MM.1S (cell line): ENCODE results near the gene POLR1A.

ENCODE experiments used
- DNase-seq: peaks from one replicate; pipeline ENCODE4 v3.0.0-alpha.2; 2015
- H2AFZ ChIP-seq: fragments of 300-600 bp; sonication (generic); 2 replicates; pipeline ENCODE4 v1.6.0; 2016; ENCODE audit warnings: antibody characterized with exemption, low read length
- H3F3A ChIP-seq: fragments of 300-600 bp; sonication (generic); 2 replicates; pipeline ENCODE4 v1.6.1; 2016; ENCODE audit warnings: mild to moderate bottlenecking, antibody characterized with exemption, low read length, moderate library complexity, mixed read lengths; ENCODE audit not compliant: insufficient read depth
- H3K27ac ChIP-seq: fragments of 300-600 bp; sonication (generic); 2 replicates; pipeline ENCODE4 v1.5.1; 2016; ENCODE audit warnings: mild to moderate bottlenecking, low read length
- H3K27me3 ChIP-seq: fragments of 300-600 bp; sonication (generic); replicated peaks from 2 replicates; pipeline ENCODE4 v1.6.0; 2016; ENCODE audit warnings: low read length; ENCODE audit not compliant: insufficient read depth
- H3K36me3 ChIP-seq: fragments of 300-600 bp; sonication (generic); replicated peaks from 2 replicates; pipeline ENCODE4 v1.6.1; 2016; ENCODE audit warnings: mild to moderate bottlenecking, low read length, mixed read lengths; ENCODE audit not compliant: insufficient read depth
- H3K4me1 ChIP-seq: fragments of 300-600 bp; sonication (generic); 2 replicates; pipeline ENCODE4 v1.6.1; 2016; ENCODE audit warnings: low read length, mixed read lengths
- H3K4me2 ChIP-seq: fragments of 300-600 bp; sonication (generic); 2 replicates; pipeline ENCODE4 v1.6.0; 2016; ENCODE audit warnings: low read depth, low read length
- H3K4me3 ChIP-seq: fragments of 300-600 bp; sonication (generic); 2 replicates; pipeline ENCODE4 v1.5.1; 2016; ENCODE audit warnings: low read length, mixed read lengths
- H3K79me2 ChIP-seq: fragments of 300-600 bp; sonication (generic); 2 replicates; pipeline ENCODE4 v1.6.1; 2016; ENCODE audit warnings: mixed run types, low read length, mixed read lengths
- H3K9ac ChIP-seq: fragments of 300-600 bp; sonication (generic); 2 replicates; pipeline ENCODE4 v1.6.1; 2016; ENCODE audit warnings: low read length, mixed read lengths
- H3K9me2 ChIP-seq: fragments of 300-600 bp; sonication (generic); replicated peaks from 2 replicates; pipeline ENCODE4 v1.6.1; 2016; ENCODE audit warnings: mild to moderate bottlenecking, low read length, mixed read lengths; ENCODE audit not compliant: insufficient read depth
- H3K9me3 ChIP-seq: fragments of 300-600 bp; sonication (generic); replicated peaks from 2 replicates; pipeline ENCODE4 v1.6.1; 2016; ENCODE audit warnings: mild to moderate bottlenecking, low read length, mixed read lengths; ENCODE audit not compliant: insufficient read depth
- H4K20me1 ChIP-seq: fragments of 300-600 bp; sonication (generic); 2 replicates; pipeline ENCODE4 v1.6.1; 2016; ENCODE audit warnings: mild to moderate bottlenecking, low read length, moderate library complexity, mixed read lengths; ENCODE audit not compliant: insufficient read depth
- CTCF ChIP-seq: fragments of 300-600 bp; sonication (generic); IDR thresholded peaks from 2 replicates; pipeline ENCODE4 v1.5.1; 2016; ENCODE audit warnings: antibody characterized with exemption, low read length, mixed read lengths
- EZH2 ChIP-seq: fragments of 300-600 bp; sonication (generic); optimal IDR thresholded peaks from 2 replicates; pipeline ENCODE3; 2017; ENCODE audit warnings: low read depth, mild to moderate bottlenecking, antibody characterized with exemption, low read length, mixed read lengths
- EZH2phosphoT487 ChIP-seq: fragments of 300-600 bp; sonication (generic); IDR thresholded peaks from 2 replicates; pipeline ENCODE4 v1.6.1; 2018; ENCODE audit warnings: antibody characterized with exemption, low read length

Gene POLR1A

GRCh38 chr2:86027922-86028765, 77.5 kb downstream of the POLR1A start:
- Histone ChIP-seq H3F3A (no peaks in the 10 kb centered on the region), H3K9ac (no peak overlapping the region), H3K27ac (no peak overlapping the region), H3K79me2 (no peaks in the 10 kb centered on the region), H3K4me1 (no peaks in the 10 kb centered on the region), H3K36me3 (peaks cover 6% of the 10 kb centered on the region; the same call in 1 of the 2 replicates), H3K9me2 (no peaks in the 10 kb centered on the region), H3K27me3 (no peaks in the 10 kb centered on the region), H3K9me3 (no peaks in the 10 kb centered on the region), H3K4me3 (no peak overlapping the region), H4K20me1 (no peaks in the 10 kb centered on the region), H2AFZ (no peak overlapping the region), H3K4me2 (no peak overlapping the region)
- no peak for TF ChIP-seq EZH2phosphoT487
- no peak for DNase-seq

- Histone ChIP-seq H3K36me3 (peaks cover 5% of the 10 kb centered on the region; the same call in 1 of the 2 replicates), H3K9ac (no peak overlapping the region), H4K20me1 (no peaks in the 10 kb centered on the region), H3K4me3 (no peak overlapping the region), H3K9me3 (no peaks in the 10 kb centered on the region), H3K4me2 (no peak overlapping the region), H3K27me3 (no peaks in the 10 kb centered on the region), H3K4me1 (no peaks in the 10 kb centered on the region), H3F3A (no peaks in the 10 kb centered on the region), H3K79me2 (no peaks in the 10 kb centered on the region), H2AFZ (no peak overlapping the region), H3K27ac (no peak overlapping the region), H3K9me2 (no peaks in the 10 kb centered on the region)
- no peak for DNase-seq
- TF ChIP-seq EZH2 (no peak), EZH2phosphoT487 (no peak), CTCF (no peak)
Measured at GRCh38 chr2:86027196-86027921, 78.3 kb downstream of the POLR1A start.

GRCh38 chr2:86026744-86027065, 79.0 kb downstream of the POLR1A start:
- no peak overlapping the region for H2AFZ ChIP-seq
- no peaks in the 10 kb centered on the region for H3K4me1 ChIP-seq
- no peaks in the 10 kb centered on the region for H4K20me1 ChIP-seq
- no peak overlapping the region for H3K4me2 ChIP-seq
- no peak for DNase-seq
- no peaks in the 10 kb centered on the region for H3K27me3 ChIP-seq
- no peaks in the 10 kb centered on the region for H3K9me2 ChIP-seq
- peaks cover 2% of the 10 kb centered on the region; the same call in 1 of the 2 replicates for H3K36me3 ChIP-seq
- no peaks in the 10 kb centered on the region for H3K9me3 ChIP-seq
- TF ChIP-seq CTCF = no peak
- H3K79me2 ChIP-seq = no peaks in the 10 kb centered on the region
- H3K9ac ChIP-seq = no peak overlapping the region
- H3K27ac ChIP-seq = no peak overlapping the region
- H3F3A ChIP-seq = no peaks in the 10 kb centered on the region
- H3K4me3 ChIP-seq = no peak overlapping the region
